Measurements from ENCODE around the gene MRPL12. TPM values are rescaled to one million over a fixed set of nuclear protein-coding genes. Genes with fewer than 3 reads are reported as not detected.

MRPL12 gene
- total and polyA plus RNA-seq, 9 of the 15 experiments (the other 6 are each of a cell fraction or from before 2014, with no cell fraction given) = 0.94 to 338 (median 100) TPM

DNA sequence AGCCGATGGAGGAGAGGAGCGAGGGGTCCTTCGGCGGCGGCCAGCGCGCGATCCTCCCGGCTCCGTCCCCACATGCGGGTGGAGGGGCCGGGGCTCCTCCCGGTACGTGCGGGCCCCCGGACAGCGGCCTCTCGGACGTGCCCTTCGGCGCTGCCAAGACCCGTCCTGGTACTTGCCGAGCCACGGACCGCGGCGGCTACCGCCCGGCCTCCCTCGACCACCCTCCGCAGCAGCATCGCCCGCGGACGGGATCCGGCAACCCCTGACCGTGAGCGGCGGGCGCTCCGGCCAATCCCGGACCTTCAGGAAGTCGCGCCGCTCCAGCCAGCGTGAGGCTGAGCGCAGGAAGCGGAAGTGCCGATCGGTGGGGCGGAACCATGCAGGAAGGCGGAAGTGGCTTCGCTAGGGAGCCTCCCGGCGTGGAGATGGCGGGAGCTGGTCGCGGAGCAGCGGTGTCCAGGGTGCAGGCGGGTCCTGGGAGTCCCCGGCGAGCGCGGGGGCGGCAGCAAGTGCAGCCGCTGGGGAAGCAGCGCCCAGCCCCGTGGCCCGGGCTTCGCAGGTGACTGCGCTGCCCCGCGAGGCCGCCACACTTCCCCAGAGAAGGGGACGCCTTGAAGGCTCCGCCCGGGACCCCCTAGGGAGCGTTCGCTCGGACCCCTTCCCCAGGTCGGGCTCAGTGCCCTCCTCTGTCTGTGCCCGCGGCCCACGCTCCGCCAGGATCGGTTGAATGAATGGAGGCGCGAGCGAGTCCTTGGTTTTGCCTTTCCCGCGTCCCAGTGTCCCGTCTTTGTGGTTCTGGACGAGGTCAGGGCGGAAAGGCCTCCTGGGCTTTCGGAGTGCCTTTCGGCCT, 36.6 kb upstream of the MRPL12 start, which contains the start of the genes CCDC137 and OXLD1 (continued):
- TF ChIP-seq, protein P1, sequence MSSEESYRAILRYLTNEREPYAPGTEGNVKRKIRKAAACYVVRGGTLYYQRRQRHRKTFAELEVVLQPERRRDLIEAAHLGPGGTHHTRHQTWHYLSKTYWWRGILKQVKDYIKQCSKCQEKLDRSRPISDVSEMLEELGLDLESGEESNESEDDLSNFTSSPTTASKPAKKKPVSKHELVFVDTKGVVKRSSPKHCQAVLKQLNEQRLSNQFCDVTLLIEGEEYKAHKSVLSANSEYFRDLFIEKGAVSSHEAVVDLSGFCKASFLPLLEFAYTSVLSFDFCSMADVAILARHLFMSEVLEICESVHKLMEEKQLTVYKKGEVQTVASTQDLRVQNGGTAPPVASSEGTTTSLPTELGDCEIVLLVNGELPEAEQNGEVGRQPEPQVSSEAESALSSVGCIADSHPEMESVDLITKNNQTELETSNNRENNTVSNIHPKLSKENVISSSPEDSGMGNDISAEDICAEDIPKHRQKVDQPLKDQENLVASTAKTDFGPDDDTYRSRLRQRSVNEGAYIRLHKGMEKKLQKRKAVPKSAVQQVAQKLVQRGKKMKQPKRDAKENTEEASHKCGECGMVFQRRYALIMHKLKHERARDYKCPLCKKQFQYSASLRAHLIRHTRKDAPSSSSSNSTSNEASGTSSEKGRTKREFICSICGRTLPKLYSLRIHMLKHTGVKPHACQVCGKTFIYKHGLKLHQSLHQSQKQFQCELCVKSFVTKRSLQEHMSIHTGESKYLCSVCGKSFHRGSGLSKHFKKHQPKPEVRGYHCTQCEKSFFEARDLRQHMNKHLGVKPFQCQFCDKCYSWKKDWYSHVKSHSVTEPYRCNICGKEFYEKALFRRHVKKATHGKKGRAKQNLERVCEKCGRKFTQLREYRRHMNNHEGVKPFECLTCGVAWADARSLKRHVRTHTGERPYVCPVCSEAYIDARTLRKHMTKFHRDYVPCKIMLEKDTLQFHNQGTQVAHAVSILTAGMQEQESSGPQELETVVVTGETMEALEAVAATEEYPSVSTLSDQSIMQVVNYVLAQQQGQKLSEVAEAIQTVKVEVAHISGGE (CRISPR knock-in tag; IDR thresholded peaks at IDR 0.05) = peak in 1 of 3 experiments; percentile 90; a peak in 3 of 6 replicates
- TF ChIP-seq PRMT5 (CRISPR knock-in tag; IDR thresholded peaks at IDR 0.05) (no peak), TEAD4 (IDR thresholded peaks at IDR 0.05; ENCODE audit: low read length) (no peak), TEAD4 (CRISPR knock-in tag; IDR thresholded peaks at IDR 0.05; ENCODE audit: borderline replicate concordance) (peak; percentile 82; the same call in 1 of the 2 replicates), ZNF282 (CRISPR knock-in tag; IDR thresholded peaks at IDR 0.05) (no peak), CHD2 (IDR thresholded peaks at IDR 0.05; ENCODE audit: low read depth, low read length) (peak; percentile 78), SPI1 (IDR thresholded peaks at IDR 0.05; ENCODE audit: borderline replicate concordance, low read depth, low read length) (peak; percentile 98), JUN (IDR thresholded peaks at IDR 0.05; ENCODE audit: borderline replicate concordance, low read depth, low read length) (no peak), JUN (CRISPR knock-in tag; IDR thresholded peaks at IDR 0.05; ENCODE audit: borderline replicate concordance) (no peak; the same call in 1 of the 2 replicates), L3MBTL2 (IDR thresholded peaks at IDR 0.05) (peak; percentile 62), FOXM1 (IDR thresholded peaks at IDR 0.05; ENCODE audit: low read depth) (no peak), FOXM1 (CRISPR knock-in tag; IDR thresholded peaks at IDR 0.05; ENCODE audit: low read depth) (peak; percentile 25), FOXK2 (conservative IDR thresholded peaks at IDR 0.05 in 1 of 2, IDR thresholded peaks at IDR 0.05 in 1 of 2; ENCODE audit: low read depth in 2 of 2) (peak in 1 of 2 experiments; percentile 41; a peak in 1 of 4 replicates), HDAC3 (IDR thresholded peaks at IDR 0.05; ENCODE audit: borderline replicate concordance, partially characterized antibody) (no peak), ERF (CRISPR knock-in tag; IDR thresholded peaks at IDR 0.05) (0 out of 2 replicates have a peak, but pooled peaks have one; percentile 60), BRD4 (IDR thresholded peaks at IDR 0.05) (peak; percentile 69; the same call in 1 of the 2 replicates), FUS (optimal IDR thresholded peaks at IDR 0.05; ENCODE audit: low read depth, low read length) (peak; percentile 67)
- TF ChIP-seq, protein P2, sequence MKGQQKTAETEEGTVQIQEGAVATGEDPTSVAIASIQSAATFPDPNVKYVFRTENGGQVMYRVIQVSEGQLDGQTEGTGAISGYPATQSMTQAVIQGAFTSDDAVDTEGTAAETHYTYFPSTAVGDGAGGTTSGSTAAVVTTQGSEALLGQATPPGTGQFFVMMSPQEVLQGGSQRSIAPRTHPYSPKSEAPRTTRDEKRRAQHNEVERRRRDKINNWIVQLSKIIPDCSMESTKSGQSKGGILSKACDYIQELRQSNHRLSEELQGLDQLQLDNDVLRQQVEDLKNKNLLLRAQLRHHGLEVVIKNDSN (CRISPR knock-in tag; IDR thresholded peaks at IDR 0.05) = peak; percentile 12; the same call in 1 of the 2 replicates
- TF ChIP-seq, protein P3, sequence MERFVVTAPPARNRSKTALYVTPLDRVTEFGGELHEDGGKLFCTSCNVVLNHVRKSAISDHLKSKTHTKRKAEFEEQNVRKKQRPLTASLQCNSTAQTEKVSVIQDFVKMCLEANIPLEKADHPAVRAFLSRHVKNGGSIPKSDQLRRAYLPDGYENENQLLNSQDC (CRISPR knock-in tag; IDR thresholded peaks at IDR 0.05) = 0 out of 2 replicates have a peak, but pooled peaks have one; percentile 60
- TF ChIP-seq, protein P4, sequence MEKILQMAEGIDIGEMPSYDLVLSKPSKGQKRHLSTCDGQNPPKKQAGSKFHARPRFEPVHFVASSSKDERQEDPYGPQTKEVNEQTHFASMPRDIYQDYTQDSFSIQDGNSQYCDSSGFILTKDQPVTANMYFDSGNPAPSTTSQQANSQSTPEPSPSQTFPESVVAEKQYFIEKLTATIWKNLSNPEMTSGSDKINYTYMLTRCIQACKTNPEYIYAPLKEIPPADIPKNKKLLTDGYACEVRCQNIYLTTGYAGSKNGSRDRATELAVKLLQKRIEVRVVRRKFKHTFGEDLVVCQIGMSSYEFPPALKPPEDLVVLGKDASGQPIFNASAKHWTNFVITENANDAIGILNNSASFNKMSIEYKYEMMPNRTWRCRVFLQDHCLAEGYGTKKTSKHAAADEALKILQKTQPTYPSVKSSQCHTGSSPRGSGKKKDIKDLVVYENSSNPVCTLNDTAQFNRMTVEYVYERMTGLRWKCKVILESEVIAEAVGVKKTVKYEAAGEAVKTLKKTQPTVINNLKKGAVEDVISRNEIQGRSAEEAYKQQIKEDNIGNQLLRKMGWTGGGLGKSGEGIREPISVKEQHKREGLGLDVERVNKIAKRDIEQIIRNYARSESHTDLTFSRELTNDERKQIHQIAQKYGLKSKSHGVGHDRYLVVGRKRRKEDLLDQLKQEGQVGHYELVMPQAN (IDR thresholded peaks at IDR 0.05; ENCODE audit: borderline replicate concordance) = peak; percentile 81; the same call in 1 of the 2 replicates
